ENCODE data around the gene HSPB6. TPM values are rescaled to one million over a fixed set of nuclear protein-coding genes. Genes with fewer than 3 reads are reported as not detected.

The HSPB6 gene
- polyA plus RNA-seq, 1 of the 3 experiments (the other 2 are of a cell fraction): 0.43 TPM

GRCh38 chr19:35748106-35749020, 8.5 kb downstream of the HSPB6 start, which contains the start of gene LIN37:
LIN37 (plus strand) TSS chr19:35748576; CDS start chr19:35748725, 149 bp downstream.
- Histone ChIP-seq H3K4me1 (ENCODE audit: control insufficient read depth in 1 of 2, insufficient read depth in 2 of 2, low read depth in 1 of 2, low read length in 1 of 2) (peaks cover 13 to 21% of the 10 kb centered on the region in 2 experiments; a peak in 3 of 4 replicates), H3K9me3 (no peaks in the 10 kb centered on the region), H3K9ac (peak within 1 kb of the TSS; percentile 93), H3F3A (replicated peaks; ENCODE audit: insufficient read depth) (peaks cover 14% of the 10 kb centered on the region), H3K79me2 (ENCODE audit: insufficient read depth) (peaks cover 51% of the 10 kb centered on the region), H4K20me1 (ENCODE audit: insufficient read depth) (no peaks in the 10 kb centered on the region), H3K27ac (ENCODE audit: low read depth in 2 of 2, low read length in 1 of 2) (peak within 1 kb of the TSS; percentile 52 to 58; a peak in 3 of 4 replicates), H3K4me3 (ENCODE audit: low read depth in 2 of 2, low read length in 1 of 2) (peak within 1 kb of the TSS; percentile 88 to 99), H2AFZ (ENCODE audit: low read depth) (peak within 1 kb of the TSS; percentile 83), H3K27me3 (ENCODE audit: insufficient read depth) (no peaks in the 10 kb centered on the region), H3K9me2 (no peaks in the 10 kb centered on the region), H3K36me3 (replicated peaks in 1 of 2; ENCODE audit: control insufficient read depth in 1 of 2, insufficient read depth in 2 of 2, low read length in 1 of 2) (peaks cover 9 to 19% of the 10 kb centered on the region in 2 experiments), H3K4me2 (peak within 1 kb of the TSS; percentile 99)
- ChIA-PET POLR2A (interaction anchor here (0.8 to 1.7 kb wide), 3 partner anchors 9 to 120 kb away, joined by 4 to 11 read pairs (median 7); partner anchors contain the start of genes APLP1 and HSPB6), CTCF (interaction anchor here (0.7 to 1.2 kb wide), 3 partner anchors 25 to 183 kb away, joined by 3 to 4 read pairs (median 3); no protein-coding TSS in a partner anchor)
- WGBS (ENCODE audit: low lambda C conversion rate): 2% methylated on average over 29 of the region's 45 CpGs
- DNase-seq: peak; percentile 93
- TF ChIP-seq RCOR1 (IDR thresholded peaks at IDR 0.05; ENCODE audit: low read length) (peak; percentile 27; the same call in 1 of the 2 replicates), ELF1 (IDR thresholded peaks at IDR 0.05) (peak; percentile 98), MXI1 (IDR thresholded peaks at IDR 0.05; ENCODE audit: low read depth, low read length) (peak; percentile 89), FOXJ3 (CRISPR knock-in tag; IDR thresholded peaks at IDR 0.05) (no peak), EZH2phosphoT487 (IDR thresholded peaks at IDR 0.05; ENCODE audit: borderline replicate concordance, low read depth) (no peak), TAF1 (IDR thresholded peaks at IDR 0.05; ENCODE audit: borderline replicate concordance, low read depth, low read length) (peak; percentile 46; the same call in 1 of the 2 replicates), JUND (IDR thresholded peaks at IDR 0.05) (no peak), YY1 (IDR thresholded peaks at IDR 0.05; ENCODE audit: low read depth) (peak; percentile 59; the same call in 1 of the 2 replicates), SIN3A (IDR thresholded peaks at IDR 0.05; ENCODE audit: borderline replicate concordance, low read depth, low read length) (no peak), RFX5 (IDR thresholded peaks at IDR 0.05; ENCODE audit: low read length) (no peak), NFIC (IDR thresholded peaks at IDR 0.05; ENCODE audit: borderline replicate concordance) (0 out of 2 replicates have a peak, but pooled peaks have one; percentile 17), TCF12 (IDR thresholded peaks at IDR 0.05) (no peak; the same call in 1 of the 2 replicates), USF2 (IDR thresholded peaks at IDR 0.05; ENCODE audit: borderline replicate concordance, low read depth, low read length) (no peak), ZBTB33 (IDR thresholded peaks at IDR 0.05; ENCODE audit: borderline replicate concordance, low read depth) (peak; percentile 96), USF1 (IDR thresholded peaks at IDR 0.05; ENCODE audit: borderline replicate concordance, low read depth) (no peak), FOXM1 (IDR thresholded peaks at IDR 0.05; ENCODE audit: low read depth) (no peak), GABPA (IDR thresholded peaks at IDR 0.05; ENCODE audit: low read depth) (peak; percentile 91), RAD21 (IDR thresholded peaks at IDR 0.05; ENCODE audit: low read length) (no peak), EP300 (IDR thresholded peaks at IDR 0.05; ENCODE audit: borderline replicate concordance in 1 of 2, low read depth in 1 of 2, low read length in 1 of 2) (no peak), CHD2 (IDR thresholded peaks at IDR 0.05; ENCODE audit: low read length, partially characterized antibody) (peak; percentile 99), IRF3 (IDR thresholded peaks at IDR 0.05; ENCODE audit: low read depth, low read length) (peak; percentile 85), RXRA (IDR thresholded peaks at IDR 0.05; ENCODE audit: borderline replicate concordance, low read depth) (no peak), MEF2A (IDR thresholded peaks at IDR 0.05; ENCODE audit: borderline replicate concordance, low read depth) (no peak), NRF1 (IDR thresholded peaks at IDR 0.05; ENCODE audit: low read depth, low read length) (peak; percentile 85), GATA2 (CRISPR knock-in tag; IDR thresholded peaks at IDR 0.05) (no peak)

Data from SK-N-SH (cell line).